ENCODE measurements around the gene CPZ. TPM values are rescaled to one million over a fixed set of nuclear protein-coding genes. Genes with fewer than 3 reads are reported as not detected.

Gene CPZ
- total and polyA plus RNA-seq, 12 donors = 0.53 to 6.4 (median 3.9) TPM

DNA sequence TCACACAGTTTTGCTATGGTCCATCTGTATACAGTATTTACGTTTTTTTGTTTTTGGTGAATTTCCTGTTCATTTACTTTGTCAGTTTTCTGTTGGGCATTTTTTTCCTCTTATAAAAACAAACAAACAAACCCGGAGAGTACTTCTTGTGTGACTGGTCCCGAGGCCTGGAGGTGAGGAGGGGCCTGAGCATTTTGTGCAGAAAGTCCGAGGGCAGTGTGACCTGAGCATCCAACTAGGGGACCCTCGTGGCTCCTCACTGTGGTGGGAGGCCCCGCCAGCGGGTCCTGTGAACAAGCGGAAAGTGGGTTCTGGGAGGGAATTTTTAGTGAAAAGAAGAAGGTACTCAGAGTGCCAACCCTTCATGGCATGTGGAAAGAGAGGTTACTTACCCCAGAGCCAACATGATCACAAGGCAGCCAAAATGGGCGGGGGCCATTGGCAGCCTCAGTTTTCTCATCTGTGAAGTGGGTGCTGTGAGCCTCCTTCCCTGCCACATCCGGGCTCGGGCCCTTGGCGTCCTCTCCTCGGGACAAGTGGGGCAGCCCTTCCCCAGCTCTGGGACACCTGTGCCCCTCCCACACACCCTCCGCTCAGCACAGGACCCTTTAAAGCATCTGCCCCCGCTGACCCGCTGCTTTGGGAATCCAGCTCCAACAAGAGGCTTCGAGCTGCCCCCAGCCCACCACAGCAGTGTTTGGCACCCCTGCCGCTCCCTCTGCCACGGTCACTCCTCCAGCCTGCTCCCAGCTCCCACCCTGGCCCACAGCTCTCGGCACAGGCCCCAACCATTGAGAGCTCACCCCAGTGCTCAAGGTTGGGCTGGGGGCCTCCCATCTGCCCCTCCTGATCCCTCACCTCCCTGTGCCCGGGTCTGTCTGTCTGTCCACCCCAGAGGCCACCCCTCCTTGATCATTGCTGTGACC is 35.2 kb upstream of the CPZ start:
- no peaks in the 10 kb centered on the region for H3K36me3 ChIP-seq (replicated peaks in 1 of 2)
- no peak for DNase-seq
- no peaks in the 10 kb centered on the region for H3K27me3 ChIP-seq
- no peaks in the 10 kb centered on the region for H3K4me1 ChIP-seq (replicated peaks in 1 of 2)
- no peak overlapping the region for H3K27ac ChIP-seq
- H3K9me3 ChIP-seq (replicated peaks in 1 of 3) = no peaks in the 10 kb centered on the region
- intact Hi-C loops (cut with DNase I) = no loop called here
- TF ChIP-seq CTCF (IDR thresholded peaks at IDR 0.05) = no peak
- TF ChIP-seq POLR2A (IDR thresholded peaks at IDR 0.05) = no peak
- no peak overlapping the region for H3K4me3 ChIP-seq
- 78 to 84% (median 81%) methylated on average over 18 to 21 of the region's 21 CpGs for WGBS, 4 donors

DNA sequence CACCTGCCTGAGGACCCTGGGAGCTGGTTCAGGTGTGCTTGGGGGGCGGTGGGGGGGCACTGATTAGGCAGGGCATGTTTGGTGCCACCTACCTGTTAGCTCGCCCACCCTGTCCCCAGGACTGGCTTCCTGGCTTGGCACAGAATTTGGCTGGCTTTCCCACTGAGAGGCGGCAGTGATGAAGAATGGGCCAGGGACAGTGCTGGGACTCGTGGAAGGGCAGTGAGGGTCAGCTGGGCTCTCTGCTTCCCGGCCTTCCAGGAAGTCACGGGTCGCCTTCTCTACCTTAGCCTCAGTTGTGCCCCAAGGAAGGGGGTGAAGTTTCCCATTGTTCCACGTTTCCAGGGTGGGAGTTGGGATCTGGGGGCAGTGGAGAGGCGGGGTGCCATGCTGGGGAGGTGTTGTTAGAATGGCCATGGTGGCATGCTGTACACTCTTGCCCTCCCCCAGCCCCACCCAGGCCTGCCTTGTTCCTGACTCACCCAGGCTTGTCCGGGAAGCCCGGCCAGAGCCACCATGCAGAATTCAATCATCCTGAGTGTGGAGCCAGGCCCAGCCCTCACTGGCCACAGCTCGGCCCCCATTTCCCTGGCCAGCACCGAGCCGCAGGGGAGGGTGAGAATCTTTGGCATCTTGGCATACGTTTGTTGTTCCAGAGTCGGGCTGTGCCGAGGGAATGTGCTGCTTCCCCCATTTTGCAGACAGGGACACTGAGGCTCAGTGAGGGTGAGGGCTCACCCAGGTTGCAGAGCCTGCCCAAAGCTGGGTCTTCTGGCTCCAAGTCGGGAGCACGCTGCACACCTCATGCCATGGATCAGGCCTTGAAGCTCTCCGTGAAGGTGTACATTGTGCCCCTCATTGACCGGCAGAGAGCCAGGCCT is 34.2 kb upstream of the CPZ start:
- DNase-seq = peak in 1 of 7 donors; percentile 5

DNA sequence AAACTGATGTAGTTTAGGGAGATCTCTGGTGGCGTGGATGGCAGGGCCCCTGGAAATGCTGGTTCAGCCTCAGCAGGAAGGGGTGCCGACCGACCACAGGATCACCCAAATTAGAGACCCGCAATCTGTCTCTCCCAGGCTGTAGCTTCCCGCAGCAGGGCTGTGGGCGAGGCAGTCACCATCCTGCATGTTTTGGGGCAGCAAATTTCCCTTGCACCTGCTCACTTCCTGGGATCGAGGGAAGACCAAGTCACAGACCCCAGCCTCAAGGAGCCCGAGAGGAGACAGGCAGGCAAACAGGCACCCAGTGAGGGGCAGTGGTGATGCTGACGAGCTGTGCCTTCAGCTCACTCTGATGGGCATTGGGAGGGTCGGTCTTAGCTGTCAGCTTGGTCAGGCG is 33.6 kb upstream of the CPZ start:
- Histone ChIP-seq H3K27ac (no peak overlapping the region), H3K4me3 (no peak overlapping the region), H3K27me3 (peaks cover 3% of the 10 kb centered on the region), H3K4me1 (replicated peaks in 1 of 2) (no peaks in the 10 kb centered on the region), H3K36me3 (replicated peaks in 1 of 2) (no peaks in the 10 kb centered on the region), H3K9me3 (replicated peaks in 1 of 3) (no peaks in the 10 kb centered on the region)
- TF ChIP-seq POLR2A (IDR thresholded peaks at IDR 0.05) (no peak), CTCF (IDR thresholded peaks at IDR 0.05) (no peak)
- peak in 1 of 7 donors; percentile 12 for DNase-seq
- 84 to 92% (median 90%) methylated on average over 7 to 11 of the region's 11 CpGs for WGBS, 4 donors
- intact Hi-C loops (cut with DNase I) = no loop called here

More for the DNA sequence above, 34.2 kb upstream of the CPZ start:
- 77 to 93% (median 88%) methylated on average over 11 to 21 of the region's 21 CpGs for WGBS, 4 donors
- no peaks in the 10 kb centered on the region for H3K4me1 ChIP-seq (replicated peaks in 1 of 2)
- no peaks in the 10 kb centered on the region for H3K9me3 ChIP-seq (replicated peaks in 1 of 3)
- H3K4me3 ChIP-seq = no peak overlapping the region
- intact Hi-C loops (cut with DNase I) = no loop called here
- no peak for TF ChIP-seq CTCF (IDR thresholded peaks at IDR 0.05)
- no peak for TF ChIP-seq POLR2A (IDR thresholded peaks at IDR 0.05)
- H3K27me3 ChIP-seq = no peaks in the 10 kb centered on the region
- no peak overlapping the region for H3K27ac ChIP-seq
- H3K36me3 ChIP-seq (replicated peaks in 1 of 2) = no peaks in the 10 kb centered on the region

Measured in adrenal gland (tissue), 12 donors.